Karpas-422 (cell line): ENCODE results near the gene PPP1CC. TPM values are rescaled to one million over a fixed set of nuclear protein-coding genes. Genes with fewer than 3 reads are reported as not detected.

Experiments
- DNase-seq: peaks from one replicate; pipeline ENCODE4 v3.0.0-alpha.2; 2015
- H2AFZ ChIP-seq: fragments of 200-600 bp; sonication (generic); 2 replicates; pipeline ENCODE4 v1.6.1; 2014; ENCODE audit warnings: antibody characterized with exemption, low read length, mixed read lengths
- H3K27ac ChIP-seq: fragments of 200-600 bp; sonication (generic); 2 replicates; pipeline ENCODE4 v1.5.1; 2014; ENCODE audit warnings: mild to moderate bottlenecking, low read length, moderate library complexity
- H3K27me3 ChIP-seq: fragments of 200-600 bp; sonication (generic); 2 replicates; pipeline ENCODE4 v1.6.1; 2014; ENCODE audit warnings: low read length, mixed read lengths
- H3K36me3 ChIP-seq: fragments of 200-600 bp; sonication (generic); 2 replicates; pipeline ENCODE4 v1.6.1; 2014; ENCODE audit warnings: low read length, mixed read lengths; ENCODE audit not compliant: insufficient read depth
- H3K4me1 ChIP-seq: fragments of 200-600 bp; sonication (generic); 2 replicates; pipeline ENCODE4 v1.6.1; 2014; ENCODE audit warnings: mild to moderate bottlenecking, low read length, mixed read lengths
- H3K4me2 ChIP-seq: fragments of 200-600 bp; sonication (generic); 2 replicates; pipeline ENCODE4 v1.6.1; 2014; ENCODE audit warnings: low read length, low read depth, mild to moderate bottlenecking; ENCODE audit not compliant: poor library complexity, severe bottlenecking
- H3K4me3 ChIP-seq: fragments of 200-600 bp; sonication (generic); 2 replicates; pipeline ENCODE4 v1.5.1; 2014; ENCODE audit warnings: mild to moderate bottlenecking, antibody characterized with exemption, low read length, mixed read lengths
- H3K79me2 ChIP-seq: fragments of 200-600 bp; sonication (generic); 2 replicates; pipeline ENCODE4 v1.6.1; 2014; ENCODE audit warnings: mild to moderate bottlenecking, low read length, mixed read lengths
- H3K9ac ChIP-seq: fragments of 200-600 bp; sonication (generic); 2 replicates; pipeline ENCODE4 v1.6.0; 2014; ENCODE audit warnings: low read length
- H3K9me2 ChIP-seq: fragments of 200-600 bp; sonication (generic), shearing (Covaris generic); replicated peaks from 2 replicates; pipeline ENCODE4 v1.6.0; 2014; ENCODE audit warnings: mild to moderate bottlenecking, low read length, moderate library complexity; ENCODE audit not compliant: insufficient read depth
- H3K9me3 ChIP-seq: fragments of 300-700, 200-600 bp; sonication (generic); 2 replicates; pipeline ENCODE4 v1.6.1; 2014; ENCODE audit warnings: low read length, mixed read lengths
- H4K20me1 ChIP-seq: fragments of 200-600 bp; sonication (generic); 2 replicates; pipeline ENCODE4 v1.6.1; 2014; ENCODE audit warnings: mild to moderate bottlenecking, antibody characterized with exemption, low read length, low read depth; ENCODE audit not compliant: insufficient read depth
- total RNA-seq: library from RNA; depleted of rRNA; stranded (reverse); fragments of >200 nt; shearing (Covaris generic); gene quantifications from 2 replicates; pipeline ENCODE4 v1.2.3, GENCODE V29; 2014; ENCODE audit warnings: low replicate concordance

The PPP1CC gene
- total RNA-seq, 1 experiment from 2014 or later: 248 TPM

DNA sequence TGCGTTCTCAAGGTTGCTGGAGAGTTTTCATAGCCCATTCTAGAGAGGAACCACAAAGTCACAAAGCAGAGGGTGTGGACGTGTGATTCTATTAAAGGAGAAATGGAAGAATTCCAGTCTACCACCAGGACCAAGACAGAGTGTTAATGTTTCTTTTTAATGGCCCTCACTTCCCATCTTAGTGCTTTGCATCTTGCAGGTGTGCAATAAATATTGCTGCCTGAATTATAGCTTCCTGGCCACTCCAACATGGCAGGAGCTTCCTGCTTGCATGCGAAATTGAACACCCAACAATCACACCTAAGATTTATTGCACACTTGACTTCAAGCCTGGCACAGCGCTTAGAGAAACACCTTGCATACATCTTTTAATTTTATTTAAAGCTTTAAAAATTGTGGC, 22.4 kb upstream of the PPP1CC start:
- H2AFZ ChIP-seq: no peak overlapping the region
- no peak overlapping the region for H3K4me3 ChIP-seq
- peak; percentile 39 for DNase-seq
- H4K20me1 ChIP-seq: no peaks in the 10 kb centered on the region
- no peak overlapping the region for H3K9ac ChIP-seq
- peaks cover 11% of the 10 kb centered on the region; the same call in 1 of the 2 replicates for H3K4me1 ChIP-seq
- H3K9me3 ChIP-seq: no peaks in the 10 kb centered on the region
- no peaks in the 10 kb centered on the region for H3K79me2 ChIP-seq
- H3K4me2 ChIP-seq: no peak overlapping the region
- H3K9me2 ChIP-seq: no peaks in the 10 kb centered on the region
- no peak overlapping the region for H3K27ac ChIP-seq
- no peaks in the 10 kb centered on the region for H3K27me3 ChIP-seq
- H3K36me3 ChIP-seq: no peaks in the 10 kb centered on the region

DNA sequence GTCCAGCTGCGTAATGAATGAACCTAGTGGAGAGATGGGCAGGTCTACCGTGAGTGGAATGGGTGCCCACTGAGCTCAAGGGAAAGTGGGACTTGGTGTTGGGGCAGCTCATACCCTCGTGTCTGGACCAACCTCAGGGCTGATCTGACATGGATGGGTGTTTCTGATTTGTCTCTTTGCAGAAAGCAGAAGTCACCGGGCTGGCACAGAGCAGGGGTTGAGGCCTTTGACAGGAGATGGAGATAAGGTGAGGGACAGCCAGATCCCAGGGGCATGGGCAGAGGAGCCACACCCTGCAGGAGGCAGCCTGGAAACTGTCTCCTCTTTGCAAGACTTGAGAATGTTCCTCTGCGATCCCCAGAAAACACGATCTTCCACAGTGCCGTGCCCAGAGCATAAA, 20.9 kb upstream of the PPP1CC start:
- Histone ChIP-seq H3K4me1 (peaks cover 11% of the 10 kb centered on the region; the same call in 1 of the 2 replicates), H2AFZ (no peak overlapping the region), H4K20me1 (no peaks in the 10 kb centered on the region), H3K36me3 (no peaks in the 10 kb centered on the region), H3K4me3 (no peak overlapping the region), H3K9me3 (no peaks in the 10 kb centered on the region), H3K4me2 (no peak overlapping the region), H3K27ac (no peak overlapping the region), H3K9ac (no peak overlapping the region), H3K79me2 (no peaks in the 10 kb centered on the region), H3K27me3 (no peaks in the 10 kb centered on the region), H3K9me2 (no peaks in the 10 kb centered on the region)
- DNase-seq: peak; percentile 42

DNA sequence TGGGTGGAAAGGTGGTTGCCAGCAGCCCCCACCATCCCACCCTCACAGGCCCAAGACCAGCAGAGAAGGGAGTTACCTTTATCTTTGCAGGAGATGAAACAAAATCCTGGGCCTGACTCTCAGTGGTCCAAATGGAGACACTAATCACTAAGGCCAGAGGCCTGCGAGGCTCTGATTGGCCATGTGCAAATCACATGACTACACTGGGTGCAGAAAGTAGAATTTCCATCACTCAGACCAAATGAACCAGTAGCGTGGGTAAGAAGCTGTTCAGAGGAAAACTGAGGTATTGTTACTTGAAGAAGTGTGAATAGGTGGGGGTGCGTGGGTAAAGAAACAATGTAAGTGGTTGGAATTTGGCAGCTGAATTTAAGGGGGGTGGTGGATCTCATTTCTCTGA, 20.2 kb upstream of the PPP1CC start:
- DNase-seq: peak; percentile 62

DNA sequence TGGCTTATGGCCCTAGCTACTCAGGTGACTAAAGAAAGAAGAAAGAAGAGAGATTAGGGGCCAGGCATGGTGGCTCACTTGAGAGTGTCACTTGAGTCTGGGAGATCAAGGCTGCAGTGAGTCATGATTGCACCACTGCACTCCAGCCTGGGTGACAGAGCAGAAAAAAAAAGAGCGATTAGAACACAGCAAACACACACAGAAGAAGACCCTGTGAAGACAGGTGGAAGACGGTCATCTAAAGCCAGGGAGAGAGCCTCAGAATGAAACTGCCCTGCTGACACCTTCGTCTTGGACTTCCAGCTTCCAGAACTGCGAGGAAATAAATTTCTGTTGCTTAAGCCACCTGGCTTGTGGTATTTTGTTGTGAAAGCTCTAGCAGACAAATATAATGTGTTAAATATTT, 17.5 kb upstream of the PPP1CC start:
- Histone ChIP-seq H3K9me3 (no peaks in the 10 kb centered on the region), H3K27me3 (no peaks in the 10 kb centered on the region), H3K79me2 (no peaks in the 10 kb centered on the region), H3K9ac (no peak overlapping the region), H4K20me1 (no peaks in the 10 kb centered on the region), H3K36me3 (no peaks in the 10 kb centered on the region), H3K27ac (no peak overlapping the region), H3K4me3 (no peak overlapping the region), H3K9me2 (no peaks in the 10 kb centered on the region), H2AFZ (no peak overlapping the region), H3K4me1 (peaks cover 8% of the 10 kb centered on the region; the same call in 1 of the 2 replicates), H3K4me2 (no peak overlapping the region)
- no peak for DNase-seq

More for the DNA sequence above, 20.2 kb upstream of the PPP1CC start:
- peak overlapping the region; percentile 55; the same call in 1 of the 2 replicates for H2AFZ ChIP-seq
- H3K36me3 ChIP-seq: no peaks in the 10 kb centered on the region
- H3K9ac ChIP-seq: no peak overlapping the region
- no peaks in the 10 kb centered on the region for H3K9me2 ChIP-seq
- H3K9me3 ChIP-seq: no peaks in the 10 kb centered on the region
- H4K20me1 ChIP-seq: no peaks in the 10 kb centered on the region
- H3K27ac ChIP-seq: no peak overlapping the region
- no peaks in the 10 kb centered on the region for H3K27me3 ChIP-seq
- H3K4me2 ChIP-seq: no peak overlapping the region
- H3K4me1 ChIP-seq: peaks cover 11% of the 10 kb centered on the region; the same call in 1 of the 2 replicates
- H3K4me3 ChIP-seq: no peak overlapping the region
- no peaks in the 10 kb centered on the region for H3K79me2 ChIP-seq

DNA sequence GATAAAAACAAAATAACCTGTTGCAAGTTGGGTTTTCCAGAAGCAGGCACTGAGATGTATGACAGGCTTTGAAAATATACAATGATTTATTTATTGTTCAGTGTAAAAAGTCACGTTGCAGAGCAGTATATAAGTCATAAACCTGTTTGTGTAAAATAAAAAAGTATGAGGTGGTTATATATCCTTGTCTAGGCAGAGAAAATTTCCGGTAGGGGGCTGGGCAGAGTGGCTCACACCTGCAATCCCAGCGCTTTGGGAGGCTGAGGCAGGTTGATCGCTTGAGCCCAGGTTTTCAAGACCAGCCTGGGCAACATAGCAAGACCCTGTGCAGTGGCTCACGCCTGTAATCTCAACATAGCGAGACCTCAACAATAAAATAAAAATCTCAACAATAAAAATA, 16.2 kb upstream of the PPP1CC start:
- Histone ChIP-seq H4K20me1 (no peaks in the 10 kb centered on the region), H3K36me3 (no peaks in the 10 kb centered on the region), H2AFZ (no peak overlapping the region), H3K4me1 (peaks cover 4% of the 10 kb centered on the region; the same call in 1 of the 2 replicates), H3K4me3 (no peak overlapping the region), H3K9me3 (no peaks in the 10 kb centered on the region), H3K4me2 (no peak overlapping the region), H3K79me2 (no peaks in the 10 kb centered on the region), H3K27me3 (no peaks in the 10 kb centered on the region), H3K9ac (no peak overlapping the region), H3K27ac (no peak overlapping the region), H3K9me2 (no peaks in the 10 kb centered on the region)
- DNase-seq: no peak

DNA sequence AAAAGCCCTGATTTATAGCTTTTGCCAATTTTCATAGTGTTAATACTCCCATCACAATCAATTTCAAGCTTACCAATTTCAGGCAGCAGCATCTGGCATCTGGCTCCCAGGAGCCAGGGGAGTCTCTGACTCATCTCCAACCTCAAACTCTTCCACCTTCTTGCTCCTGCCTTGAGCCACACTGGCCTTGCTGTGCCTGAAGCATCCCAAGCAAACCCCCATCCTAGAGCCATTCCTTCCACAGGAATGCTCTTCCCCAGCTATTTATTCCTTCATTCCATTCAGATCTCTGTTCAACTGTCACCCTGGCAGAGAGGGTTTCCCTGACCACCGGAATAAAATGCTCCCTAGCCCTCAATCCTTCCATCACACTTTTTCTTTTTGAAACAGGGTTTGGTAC, 13.9 kb upstream of the PPP1CC start:
- no peak for DNase-seq
- no peak overlapping the region for H3K9ac ChIP-seq
- no peaks in the 10 kb centered on the region for H3K79me2 ChIP-seq
- no peaks in the 10 kb centered on the region for H4K20me1 ChIP-seq
- H3K27ac ChIP-seq: no peak overlapping the region
- H3K9me2 ChIP-seq: no peaks in the 10 kb centered on the region
- H3K36me3 ChIP-seq: no peaks in the 10 kb centered on the region
- H3K4me1 ChIP-seq: no peaks in the 10 kb centered on the region
- H3K9me3 ChIP-seq: no peaks in the 10 kb centered on the region
- no peak overlapping the region for H2AFZ ChIP-seq
- no peak overlapping the region for H3K4me2 ChIP-seq
- no peaks in the 10 kb centered on the region for H3K27me3 ChIP-seq
- no peak overlapping the region for H3K4me3 ChIP-seq

DNA sequence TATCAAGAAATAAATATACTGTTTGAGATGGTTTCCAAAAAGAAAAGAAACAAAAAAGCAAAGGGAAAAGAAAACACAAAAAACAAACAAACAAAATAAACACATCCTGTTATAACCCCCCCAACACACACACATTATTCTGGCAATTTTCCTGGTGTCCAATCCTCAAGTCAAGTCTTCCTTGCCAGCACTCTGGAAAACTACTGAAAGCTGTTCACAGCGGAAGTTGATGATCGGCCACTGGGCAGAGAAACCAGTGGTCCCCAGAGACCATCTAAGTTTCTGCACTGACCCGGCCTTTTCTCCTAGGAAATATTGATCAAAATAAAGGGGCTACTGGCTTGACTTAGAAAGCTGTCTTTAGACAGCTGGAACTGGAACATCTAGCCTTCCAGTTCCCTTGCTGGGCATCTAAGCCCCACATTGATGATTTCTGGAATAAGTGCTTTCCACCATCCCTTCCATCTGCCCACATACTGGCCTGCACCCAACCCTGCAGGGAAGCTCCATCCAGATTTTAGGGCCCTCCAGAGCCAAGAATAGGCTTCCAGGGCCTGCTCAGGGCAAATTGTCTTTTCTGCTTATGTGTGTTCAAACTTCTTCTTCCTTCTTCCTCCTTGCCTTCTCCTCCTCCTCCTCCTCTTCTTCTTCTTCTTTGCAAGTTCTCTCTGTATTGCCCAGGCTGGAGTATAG, 11.6 kb upstream of the PPP1CC start:
- H4K20me1 ChIP-seq: no peaks in the 10 kb centered on the region
- H3K27ac ChIP-seq: no peak overlapping the region
- no peak for DNase-seq
- H3K36me3 ChIP-seq: no peaks in the 10 kb centered on the region
- no peaks in the 10 kb centered on the region for H3K79me2 ChIP-seq
- H3K27me3 ChIP-seq: no peaks in the 10 kb centered on the region
- no peaks in the 10 kb centered on the region for H3K4me1 ChIP-seq
- H3K9me3 ChIP-seq: no peaks in the 10 kb centered on the region
- no peaks in the 10 kb centered on the region for H3K9me2 ChIP-seq
- no peak overlapping the region for H3K4me3 ChIP-seq
- no peak overlapping the region for H3K9ac ChIP-seq
- no peak overlapping the region for H2AFZ ChIP-seq
- H3K4me2 ChIP-seq: no peak overlapping the region

DNA sequence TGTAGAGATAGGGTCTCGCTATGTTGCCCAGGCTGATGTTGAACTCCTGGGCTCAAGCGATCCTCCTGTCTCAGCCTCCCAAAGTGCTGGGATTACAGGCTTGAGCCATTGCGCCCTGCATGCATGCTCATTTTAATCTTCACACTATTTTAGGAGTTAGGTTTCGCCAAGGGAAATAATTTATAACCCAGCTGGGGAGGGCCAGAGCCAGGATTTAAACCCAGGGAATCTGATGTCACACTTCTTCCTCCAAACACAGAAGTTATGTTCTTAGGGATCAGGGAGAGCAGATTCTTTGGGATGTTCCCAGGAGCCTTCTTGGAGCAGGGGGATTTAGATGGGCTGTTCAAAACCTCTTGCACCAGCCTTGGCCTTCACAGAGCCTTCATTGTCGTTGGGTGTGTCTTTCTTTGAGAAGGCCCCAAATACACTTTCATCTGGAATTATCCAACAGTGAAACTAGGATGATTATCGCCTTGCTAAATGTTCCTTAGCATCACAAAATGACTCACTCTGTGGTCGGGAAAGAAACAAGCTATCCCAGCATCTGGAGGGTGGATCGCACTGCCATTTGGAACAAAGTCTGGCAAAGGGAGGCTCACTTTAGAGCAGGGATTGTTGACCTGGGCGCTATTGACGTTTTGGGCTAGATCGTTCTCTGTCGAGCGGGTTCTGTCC, 8.2 kb upstream of the PPP1CC start:
- H3K9me2 ChIP-seq: no peaks in the 10 kb centered on the region
- no peaks in the 10 kb centered on the region for H3K9me3 ChIP-seq
- no peaks in the 10 kb centered on the region for H3K4me1 ChIP-seq
- no peaks in the 10 kb centered on the region for H3K36me3 ChIP-seq
- no peak overlapping the region for H3K27ac ChIP-seq
- H2AFZ ChIP-seq: no peak overlapping the region
- H3K9ac ChIP-seq: no peak overlapping the region
- H3K27me3 ChIP-seq: no peaks in the 10 kb centered on the region
- no peaks in the 10 kb centered on the region for H3K79me2 ChIP-seq
- no peak overlapping the region for H3K4me3 ChIP-seq
- H4K20me1 ChIP-seq: no peaks in the 10 kb centered on the region
- DNase-seq: no peak
- H3K4me2 ChIP-seq: no peak overlapping the region
